K562 (cell line): ENCODE data around the gene HCST. TPM values are rescaled to one million over a fixed set of nuclear protein-coding genes. Genes with fewer than 3 reads are reported as not detected.

Source experiments
- ARID2 ChIP-seq: fragments of 450-650 bp; IDR thresholded peaks from 2 replicates; pipeline ENCODE4 v1.6.1; 2017; ENCODE audit warnings: antibody characterized with exemption, mild to moderate bottlenecking
- CHD7 ChIP-seq: fragments of 200-600 bp; sonication (generic); IDR thresholded peaks from one replicate; pipeline ENCODE4 v1.6.1; 2012; ENCODE audit warnings: mild to moderate bottlenecking, low read depth, low read length, inconsistent platforms
- DLX4 ChIP-seq: fragments of 250-450 bp; sonication (Bioruptor Pico); IDR thresholded peaks from 2 replicates; pipeline ENCODE4 v1.6.1; 2021; ENCODE audit warnings: mild to moderate bottlenecking
- HBP1 ChIP-seq: fragments of 450-650 bp; formaldehyde crosslinking; IDR thresholded peaks from 2 replicates; pipeline ENCODE4 v1.4.0; 2022; ENCODE audit warnings: missing genetic modification characterization
- PKNOX1 ChIP-seq: fragments of 450-650 bp; IDR thresholded peaks from 2 replicates; pipeline ENCODE4 v1.6.1; 2016
- SMARCA5 ChIP-seq: fragments of 450-650 bp; IDR thresholded peaks from 2 replicates; pipeline ENCODE4 v1.6.1; 2016
- SNRNP70 ChIP-seq: fragments of 200-400 bp; formaldehyde crosslinking; optimal IDR thresholded peaks from 2 replicates; pipeline ENCODE3; 2017; ENCODE audit warnings: low read depth, low read length
- SOX6 ChIP-seq: fragments of 450-650 bp; IDR thresholded peaks from 2 replicates; pipeline ENCODE4 v1.6.1; 2014; ENCODE audit warnings: mild to moderate bottlenecking
- TEAD4 ChIP-seq, 2 experiments: sonication (generic) in 1 of 2; formaldehyde crosslinking in 1 of 2; IDR thresholded peaks; 2 replicates each; pipeline versions ENCODE4 v1.6.1 to v1.8.0; 2012 to 2022; ENCODE audit warnings: borderline replicate concordance in 1 of 2, inconsistent platforms in 1 of 2, low read length in 1 of 2, mild to moderate bottlenecking in 1 of 2, missing genetic modification reagents in 1 of 2
- ZNF3 ChIP-seq: fragments of 250-450 bp; sonication (Bioruptor Pico); IDR thresholded peaks from 2 replicates; pipeline ENCODE4 v1.5.0; 2021; ENCODE audit warnings: mild to moderate bottlenecking, moderate library complexity
- ZNF444 ChIP-seq: fragments of 250-450 bp; sonication (Bioruptor Pico); IDR thresholded peaks from 2 replicates; pipeline ENCODE4 v1.4.0; 2020; ENCODE audit warnings: mild to moderate bottlenecking, moderate library complexity
- polyA plus RNA-seq, 8 experiments: library from polyadenylated mRNA; depleted of rRNA in 4 of 8; stranded (reverse) in 5 of 8; unstranded in 3 of 8; fragments of >200 nt; fragmentation: Nextera tagmentation in 2 of 8; fragmentation: Illumina TruSeq in 1 of 8; extraction: Ambion mirVana in 2 of 8; extraction: Trizol in 1 of 8; gene quantifications; 2 replicates each; pipeline versions ENCODE4 v1.2.1 to v1.2.3, GENCODE V29; 2011 to 2014; ENCODE audit warnings: inconsistent platforms in 1 of 8, missing spikeins in 1 of 8
- total RNA-seq, 7 experiments: library from RNA; depleted of rRNA in 6 of 7; stranded (reverse); fragments of >200 nt in 6 of 7; fragmentation: Illumina TruSeq in 2 of 7; extraction: Trizol in 2 of 7; gene quantifications; 2 replicates each; pipeline versions ENCODE4 v1.2.1 to v1.2.3, GENCODE V29; 2011 to 2021; ENCODE audit warnings: low replicate concordance in 1 of 7

HCST gene
- total and polyA plus RNA-seq, 9 of the 15 experiments (the other 6 are each of a cell fraction or from before 2014, with no cell fraction given), result 0.29 to 1.9 (median 0.95) TPM; not detected in 2

DNA sequence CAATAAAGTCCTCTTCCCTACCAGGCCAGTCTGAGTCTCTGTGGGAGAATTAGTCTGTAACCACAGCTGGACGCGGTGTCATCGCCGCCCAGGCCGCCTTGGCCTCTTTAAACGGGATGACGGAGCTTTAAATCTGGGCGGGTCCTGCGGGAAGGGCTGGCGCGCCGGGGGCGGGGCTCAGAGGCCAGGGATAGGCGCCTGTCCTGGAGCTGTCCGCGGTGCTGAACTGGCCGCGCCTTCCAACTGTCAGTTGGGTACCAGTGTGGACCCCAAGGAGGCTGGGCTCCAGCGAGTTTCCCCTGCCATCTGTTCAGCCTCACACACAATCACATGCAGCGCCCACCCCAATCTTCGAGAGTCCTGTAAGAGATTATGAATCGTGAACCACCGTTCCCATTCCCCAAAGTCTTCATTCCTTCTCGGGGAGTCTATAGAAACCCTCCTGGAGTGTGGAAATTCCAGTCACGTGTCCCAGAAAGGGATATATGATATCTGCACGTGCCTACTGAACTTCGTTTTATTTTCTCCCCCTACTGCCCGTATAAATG, 22.5 kb upstream of the HCST start (continued):
- TF ChIP-seq CHD7, result no peak
- no peak for TF ChIP-seq SNRNP70
- TF ChIP-seq TEAD4 (IDR thresholded peaks at IDR 0.05; ENCODE audit: low read length), result no peak
- TF ChIP-seq TEAD4 (CRISPR knock-in tag; IDR thresholded peaks at IDR 0.05; ENCODE audit: borderline replicate concordance), result 0 out of 2 replicates have a peak, but pooled peaks have one; percentile 19
- no peak for TF ChIP-seq HBP1 (CRISPR knock-in tag)
- TF ChIP-seq ZNF444 (CRISPR knock-in tag), result no peak
- no peak for TF ChIP-seq ZNF3 (CRISPR knock-in tag)
- TF ChIP-seq DLX4 (CRISPR knock-in tag), result no peak
- TF ChIP-seq SMARCA5, result no peak
- TF ChIP-seq PKNOX1, result peak; percentile 45
- TF ChIP-seq ARID2, result no peak
- no peak for TF ChIP-seq SOX6
